OCI-LY3 (cell line): ENCODE measurements around the gene PCNX3.

Experiments used
- H2AFZ ChIP-seq: fragments of 200-600, 300-600 bp; shearing (Covaris generic); 2 replicates; pipeline ENCODE4 v1.6.0; 2014; ENCODE audit warnings: antibody characterized with exemption, low read depth, low read length
- H3K27ac ChIP-seq: fragments of 200-600, 300-600 bp; sonication (generic); 2 replicates; pipeline ENCODE4 v1.5.1; 2014; ENCODE audit warnings: mild to moderate bottlenecking, low read length, moderate library complexity, mixed read lengths
- H3K27me3 ChIP-seq: fragments of 200-600, 300-600 bp; sonication (generic); 2 replicates; pipeline ENCODE4 v1.6.1; 2014; ENCODE audit warnings: low read depth, low read length, mixed read lengths
- H3K36me3 ChIP-seq: fragments of 200-600, 300-600 bp; sonication (generic); replicated peaks from 2 replicates; pipeline ENCODE3; 2014; ENCODE audit warnings: low read depth, low read length, mixed read lengths
- H3K4me1 ChIP-seq: fragments of 300-600, 200-600 bp; sonication (generic); 2 replicates; pipeline ENCODE4 v1.6.1; 2014; ENCODE audit warnings: low read length, mixed read lengths
- H3K4me2 ChIP-seq: fragments of 200-600, 300-600 bp; sonication (generic); 2 replicates; pipeline ENCODE4 v1.6.1; 2014; ENCODE audit warnings: low read length, mixed read lengths
- H3K4me3 ChIP-seq: fragments of 300-600, 200-600 bp; sonication (generic); 2 replicates; pipeline ENCODE4 v1.5.1; 2014; ENCODE audit warnings: antibody characterized with exemption, mild to moderate bottlenecking, low read length, moderate library complexity
- H3K79me2 ChIP-seq: fragments of 300-600, 200-600 bp; shearing (Covaris generic); 2 replicates; pipeline ENCODE4 v1.6.1; 2014; ENCODE audit warnings: mild to moderate bottlenecking, low read length, mixed read lengths
- H3K9ac ChIP-seq: fragments of 300-600, 200-600 bp; shearing (Covaris generic); 2 replicates; pipeline ENCODE4 v1.6.0; 2014; ENCODE audit warnings: mild to moderate bottlenecking, low read length, moderate library complexity
- H3K9me3 ChIP-seq: fragments of 200-600, 300-600 bp; shearing (Covaris generic); 2 replicates; pipeline ENCODE4 v1.6.1; 2014; ENCODE audit warnings: low read length, mixed read lengths; ENCODE audit not compliant: insufficient read depth
- H4K20me1 ChIP-seq: fragments of 200-600, 300-600 bp; sonication (generic); 2 replicates; pipeline ENCODE4 v1.6.1; 2016; ENCODE audit warnings: low read length, mixed read lengths; ENCODE audit not compliant: insufficient read depth
- CTCF ChIP-seq: fragments of 200-600, 300-600 bp; sonication (generic); IDR thresholded peaks from 2 replicates; pipeline ENCODE4 v1.5.1; 2014; ENCODE audit warnings: antibody characterized with exemption, low read length, low read depth
- EZH2phosphoT487 ChIP-seq: fragments of 200-600 bp; shearing (Covaris generic); IDR thresholded peaks from 2 replicates; pipeline ENCODE4 v1.6.1; 2018; ENCODE audit warnings: antibody characterized with exemption, mixed run types, low read depth

The PCNX3 gene

GRCh38 chr11:65654375-65655349 lies 39.1 kb downstream of the PCNX3 start:
- Histone ChIP-seq H3K27ac (no peak overlapping the region), H3K4me2 (no peak overlapping the region)

GRCh38 chr11:65655570-65656332 lies 40.2 kb downstream of the PCNX3 start:
- Histone ChIP-seq H3K9ac (no peak overlapping the region), H2AFZ (no peak overlapping the region), H3K79me2 (0 out of 2 replicates have a peak, but pooled peaks cover 4% of the 10 kb centered on the region), H3K27me3 (no peaks in the 10 kb centered on the region), H3K9me3 (no peaks in the 10 kb centered on the region), H3K4me2 (no peak overlapping the region), H4K20me1 (peaks cover 6% of the 10 kb centered on the region), H3K27ac (no peak overlapping the region), H3K36me3 (peaks cover 73% of the 10 kb centered on the region), H3K4me3 (no peak overlapping the region), H3K4me1 (peaks cover 15% of the 10 kb centered on the region)
- TF ChIP-seq CTCF: no peak
- no peak for TF ChIP-seq EZH2phosphoT487

More at GRCh38 chr11:65654375-65655349, 39.1 kb downstream of the PCNX3 start:
- Histone ChIP-seq H4K20me1 (peaks cover 6% of the 10 kb centered on the region), H3K9me3 (no peaks in the 10 kb centered on the region), H3K36me3 (peaks cover 71% of the 10 kb centered on the region), H3K27me3 (no peaks in the 10 kb centered on the region), H3K9ac (no peak overlapping the region), H2AFZ (no peak overlapping the region), H3K4me1 (peaks cover 15% of the 10 kb centered on the region), H3K4me3 (no peak overlapping the region), H3K79me2 (no peaks in the 10 kb centered on the region)
- TF ChIP-seq EZH2phosphoT487 (no peak), CTCF (no peak)

DNA sequence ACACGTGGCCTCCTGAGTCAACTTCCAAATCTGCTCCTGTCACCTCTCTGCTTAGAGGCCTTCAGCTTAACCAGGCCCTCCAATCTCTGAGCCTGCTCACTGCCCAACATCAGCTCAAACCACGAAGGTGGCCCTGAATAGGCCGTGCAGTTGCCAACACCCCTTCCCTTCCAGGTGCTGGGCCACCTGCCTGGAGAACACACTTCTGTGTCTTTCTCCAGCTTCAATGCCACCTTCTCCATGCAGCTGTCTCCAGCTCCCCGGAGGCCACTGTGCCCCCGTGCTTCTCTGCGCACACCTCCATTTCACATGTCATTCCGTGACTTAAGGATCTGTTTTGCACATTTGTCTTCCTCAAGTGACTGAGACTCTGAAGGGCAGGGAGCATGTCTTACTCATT lies 41.9 kb downstream of the PCNX3 start:
- no peak overlapping the region for H3K9ac ChIP-seq
- no peaks in the 10 kb centered on the region for H3K27me3 ChIP-seq
- H3K27ac ChIP-seq: no peak overlapping the region
- no peak overlapping the region for H3K4me2 ChIP-seq
- peaks cover 4% of the 10 kb centered on the region; the same call in 1 of the 2 replicates for H4K20me1 ChIP-seq
- no peak for TF ChIP-seq CTCF
- TF ChIP-seq EZH2phosphoT487: no peak
- H3K4me3 ChIP-seq: no peak overlapping the region
- H3K36me3 ChIP-seq: peaks cover 74% of the 10 kb centered on the region
- H2AFZ ChIP-seq: no peak overlapping the region
- H3K79me2 ChIP-seq: peaks cover 19% of the 10 kb centered on the region
- peaks cover 18% of the 10 kb centered on the region for H3K4me1 ChIP-seq
- no peaks in the 10 kb centered on the region for H3K9me3 ChIP-seq
